Neutrophil (primary cell): ENCODE measurements around the gene CDH5.

ENCODE experiments used
- H3K27ac ChIP-seq: fragments of 200-600 bp; sonication (generic); 2 replicates; pipeline ENCODE4 v1.5.1; 2016; ENCODE audit warnings: mild to moderate bottlenecking, moderate library complexity
- H3K27me3 ChIP-seq: fragments of 200-600 bp; sonication (generic); 2 replicates; pipeline ENCODE4 v1.6.0; 2016; ENCODE audit warnings: mild to moderate bottlenecking
- H3K36me3 ChIP-seq: fragments of 200-600 bp; sonication (generic); 2 replicates; pipeline ENCODE4 v1.5.1; 2017
- H3K4me1 ChIP-seq, 2 experiments: fragments of 200-600 bp in 1 of 2; sonication (generic) in 1 of 2; 1 replicate in 1 of 2; 2 replicates in 1 of 2; pipeline versions ENCODE4 v1.5.1 to v1.6.1; 2013 to 2016; ENCODE audit warnings: low read depth in 1 of 2, low read length in 1 of 2, mild to moderate bottlenecking in 1 of 2, moderate library complexity in 1 of 2; ENCODE audit not compliant: control insufficient read depth in 1 of 2, insufficient read depth in 1 of 2
- H3K4me3 ChIP-seq, 2 experiments: fragments of 200-600 bp in 1 of 2; sonication (generic) in 1 of 2; 1 replicate in 1 of 2; 2 replicates in 1 of 2; pipeline ENCODE4 v1.5.1; 2013 to 2016; ENCODE audit warnings: low read depth in 1 of 2, low read length in 1 of 2, mild to moderate bottlenecking in 1 of 2, moderate library complexity in 1 of 2
- H3K9me3 ChIP-seq: fragments of 200-600 bp; sonication (generic); 2 replicates; pipeline ENCODE4 v1.5.1; 2016
- CTCF ChIP-seq: fragments of 200-600 bp; sonication (generic); IDR thresholded peaks from 2 replicates; pipeline ENCODE4 v1.5.1; 2016; ENCODE audit warnings: antibody characterized with exemption

CDH5 gene

DNA sequence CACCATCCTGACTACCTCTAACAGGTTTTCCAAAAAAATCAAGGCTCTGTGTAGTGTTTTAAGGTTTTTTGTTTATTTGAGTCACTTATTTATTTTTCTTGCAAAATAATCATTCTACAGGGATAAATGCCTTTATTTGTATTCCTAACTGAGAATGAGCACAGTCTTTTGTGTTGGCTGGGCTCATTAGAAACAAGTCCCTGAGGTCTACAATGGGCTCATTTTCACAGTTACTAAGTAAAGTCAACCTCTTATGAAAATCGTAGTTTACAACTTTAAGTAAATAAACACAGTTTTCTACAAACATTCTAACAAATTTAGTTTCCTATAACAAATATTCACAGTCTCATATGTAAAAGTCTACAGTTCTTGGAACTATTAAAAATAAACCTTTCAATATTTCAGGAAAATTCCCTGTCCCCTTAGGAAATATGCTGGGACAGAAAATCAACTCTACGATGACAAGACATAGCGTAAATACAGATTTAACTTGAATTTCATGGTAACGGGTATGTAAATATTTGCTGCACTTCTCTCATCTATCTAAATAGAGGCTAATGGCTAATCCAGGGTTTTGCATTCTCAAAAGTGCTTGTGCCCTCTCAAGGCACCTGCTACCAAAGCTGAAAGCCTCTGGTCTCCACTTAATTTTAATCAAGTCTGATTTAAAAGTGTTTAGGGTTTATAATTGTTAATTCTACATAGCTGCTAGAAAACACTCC lies 31.5 kb upstream of the CDH5 start:
- H3K4me3 ChIP-seq = no peak overlapping the region
- H3K27ac ChIP-seq = no peak overlapping the region
- no peaks in the 10 kb centered on the region for H3K9me3 ChIP-seq
- TF ChIP-seq CTCF = no peak
- peaks cover 17% of the 10 kb centered on the region for H3K27me3 ChIP-seq
- no peaks in the 10 kb centered on the region for H3K36me3 ChIP-seq
- H3K4me1 ChIP-seq = no peaks in the 10 kb centered on the region

DNA sequence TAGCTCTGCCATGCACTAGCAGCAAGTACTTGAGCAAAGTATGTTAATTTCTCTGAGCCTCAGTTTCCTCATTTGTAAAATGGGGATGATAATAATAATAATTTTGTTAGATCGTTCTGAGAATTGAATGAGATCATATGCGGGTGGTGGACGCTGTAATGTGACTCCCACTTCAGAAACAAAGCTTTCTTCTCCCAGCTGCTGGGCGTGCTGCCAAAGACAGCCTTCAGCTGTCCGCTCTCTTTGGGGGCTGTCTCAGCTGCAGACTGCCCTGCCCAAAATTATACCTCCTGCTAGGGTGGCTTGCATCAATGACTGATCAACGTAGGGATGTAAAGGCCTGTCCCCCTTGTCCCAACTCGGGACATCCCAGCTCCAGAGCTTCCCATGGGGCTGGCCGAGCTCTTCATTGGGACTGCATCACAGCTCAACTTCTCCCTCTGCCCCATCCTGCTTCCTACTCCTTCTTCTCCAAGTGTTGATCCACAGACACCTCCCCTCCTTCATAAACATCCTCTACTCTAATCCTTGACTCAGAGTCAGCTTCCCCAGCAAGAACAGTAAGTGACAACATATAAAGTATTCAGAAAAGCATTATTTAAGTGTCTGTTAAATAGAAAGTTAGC lies 30.7 kb upstream of the CDH5 start:
- Histone ChIP-seq H3K9me3 (no peaks in the 10 kb centered on the region), H3K27me3 (peaks cover 17% of the 10 kb centered on the region), H3K4me3 (no peak overlapping the region), H3K36me3 (no peaks in the 10 kb centered on the region), H3K27ac (no peak overlapping the region), H3K4me1 (no peaks in the 10 kb centered on the region)
- no peak for TF ChIP-seq CTCF

GRCh38 chr16:66337463-66338188 lies 28.9 kb upstream of the CDH5 start:
- no peaks in the 10 kb centered on the region for H3K4me1 ChIP-seq
- H3K27ac ChIP-seq = no peak overlapping the region
- H3K9me3 ChIP-seq = no peaks in the 10 kb centered on the region
- no peak overlapping the region for H3K4me3 ChIP-seq
- H3K36me3 ChIP-seq = no peaks in the 10 kb centered on the region
- peaks cover 17% of the 10 kb centered on the region for H3K27me3 ChIP-seq
- no peak for TF ChIP-seq CTCF

DNA sequence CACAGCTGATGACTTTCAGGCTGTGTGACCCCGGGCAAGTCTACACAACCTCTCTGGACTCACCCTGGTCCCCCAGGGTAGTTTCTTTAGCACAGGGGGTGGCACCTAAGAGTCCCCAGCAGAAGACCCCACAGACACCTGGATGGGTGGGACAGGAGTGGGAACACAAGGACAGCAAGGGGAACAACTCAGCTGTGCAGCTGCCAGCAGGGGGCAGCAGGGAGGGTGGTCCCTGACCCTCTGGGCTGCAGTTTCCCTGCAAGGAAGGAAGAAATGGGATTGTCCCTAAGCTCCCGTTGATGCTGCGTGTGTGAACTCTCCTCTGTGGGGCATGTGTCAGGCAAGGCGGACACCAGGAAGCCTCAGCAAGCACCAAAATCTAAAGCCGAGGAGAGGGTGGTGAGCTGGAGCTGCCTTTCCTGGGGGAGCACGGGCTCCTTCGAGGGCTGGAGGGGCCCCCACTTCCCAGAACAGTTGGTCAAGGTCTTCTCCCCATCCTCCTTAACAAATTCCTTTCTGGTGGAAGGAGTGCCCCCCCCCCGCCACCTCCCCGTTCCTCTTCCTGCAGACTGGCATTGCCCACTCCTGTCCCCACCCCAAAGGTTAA lies 24.1 kb upstream of the CDH5 start:
- Histone ChIP-seq H3K4me3 (no peak overlapping the region), H3K4me1 (no peaks in the 10 kb centered on the region), H3K27me3 (no peaks in the 10 kb centered on the region), H3K27ac (no peak overlapping the region), H3K36me3 (no peaks in the 10 kb centered on the region), H3K9me3 (no peaks in the 10 kb centered on the region)
- no peak for TF ChIP-seq CTCF

- H3K36me3 ChIP-seq = no peaks in the 10 kb centered on the region
These were observed 21.9 kb upstream of the CDH5 start for GRCh38 chr16:66344533-66345145.

More at GRCh38 chr16:66344533-66345145, 21.9 kb upstream of the CDH5 start:
- H3K27ac ChIP-seq = no peak overlapping the region
- H3K27me3 ChIP-seq = no peaks in the 10 kb centered on the region
- TF ChIP-seq CTCF = peak; percentile 34
- no peaks in the 10 kb centered on the region for H3K4me1 ChIP-seq
- H3K9me3 ChIP-seq = no peaks in the 10 kb centered on the region
- no peak overlapping the region for H3K4me3 ChIP-seq
